Esophagus muscularis mucosa (tissue), 4 donors: ENCODE data around the gene ECE1. TPM values are rescaled to one million over a fixed set of nuclear protein-coding genes. Genes with fewer than 3 reads are reported as not detected.
"Not testable (repeated sequence)": the region's sequence is repeated elsewhere in the genome, so short reads cannot be mapped to it uniquely, and the experiment has no call there.

Source experiments
- DNase-seq: peaks from one replicate; pipeline ENCODE4 v3.0.0-alpha.2; 2017; ENCODE audit errors: extremely low spot score
- H3K27ac ChIP-seq, 4 donors: fragments of 200-600 bp; sonication (generic); replicated peaks in 1 of 4; 1 replicate in 3 of 4; 2 replicates in 1 of 4; pipeline ENCODE4 v1.5.1; 2016 to 2019; ENCODE audit warnings: mild to moderate bottlenecking in 1 of 4
- H3K27me3 ChIP-seq, 4 donors: fragments of 200-600 bp; sonication (generic); one replicate each; pipeline versions ENCODE4 v1.5.1 to v1.6.0; 2016 to 2019
- H3K36me3 ChIP-seq, 4 donors: fragments of 200-600 bp; sonication (generic); one replicate each; pipeline ENCODE4 v1.5.1; 2016 to 2019
- H3K4me1 ChIP-seq, 4 donors: fragments of 200-600 bp; sonication (generic); one replicate each; pipeline ENCODE4 v1.5.1; 2016 to 2019
- H3K4me3 ChIP-seq, 4 donors: fragments of 200-600 bp; sonication (generic); 1 replicate in 2 of 4; 2 replicates in 2 of 4; pipeline ENCODE4 v1.5.1; 2016 to 2019; ENCODE audit warnings: mild to moderate bottlenecking in 4 of 4, moderate library complexity in 1 of 4
- H3K9me3 ChIP-seq, 4 donors: fragments of 200-600 bp; sonication (generic); 1 replicate in 3 of 4; 2 replicates in 1 of 4; pipeline ENCODE4 v1.5.1; 2016 to 2019
- EP300 ChIP-seq: sonication (generic); formaldehyde crosslinking; IDR thresholded peaks from one replicate; pipeline ENCODE4 v1.6.1; 2017; ENCODE audit warnings: antibody characterized with exemption
- POLR2A ChIP-seq: fragments of 450-650 bp; IDR thresholded peaks from one replicate; pipeline ENCODE4 v1.6.1; 2017; ENCODE audit warnings: antibody characterized with exemption, moderate library complexity, mild to moderate bottlenecking, low read depth
- POLR2AphosphoS5 ChIP-seq, 2 donors: sonication (generic); formaldehyde crosslinking; IDR thresholded peaks; one replicate each; pipeline ENCODE4 v1.6.1; 2017; ENCODE audit warnings: antibody characterized with exemption in 2 of 2
- WGBS: methylation state at CpG from one replicate; pipeline ENCODE4 v1.1.5; 2018; 5-methylcytosine and 5-hydroxymethylcytosine counted together
- intact Hi-C: fragments of 100-400 bp; cut with DNase I; formaldehyde crosslinking; loops from one replicate; pipeline ENCODE4 v1.15.1; 2023
- total RNA-seq, 4 donors: library from RNA; depleted of rRNA; stranded (reverse); fragments of >200 nt; gene quantifications; one replicate each; pipeline versions ENCODE4 v1.1.0 to v1.2.1, GENCODE V29; 2016
- TF ChIP-seq, protein P1 (sequence below), 3 experiments: fragments of 200-600 bp in 2 of 3; fragments of 450-650 bp in 1 of 3; sonication (generic) in 2 of 3; IDR thresholded peaks; one replicate each; pipeline ENCODE4 v1.5.1; 2017 to 2019; ENCODE audit warnings: antibody characterized with exemption in 3 of 3, mild to moderate bottlenecking in 2 of 3, moderate library complexity in 1 of 3

Gene ECE1
- total RNA-seq, 4 donors from 2014 or later = 53.6 to 101 (median 80.7) TPM

DNA sequence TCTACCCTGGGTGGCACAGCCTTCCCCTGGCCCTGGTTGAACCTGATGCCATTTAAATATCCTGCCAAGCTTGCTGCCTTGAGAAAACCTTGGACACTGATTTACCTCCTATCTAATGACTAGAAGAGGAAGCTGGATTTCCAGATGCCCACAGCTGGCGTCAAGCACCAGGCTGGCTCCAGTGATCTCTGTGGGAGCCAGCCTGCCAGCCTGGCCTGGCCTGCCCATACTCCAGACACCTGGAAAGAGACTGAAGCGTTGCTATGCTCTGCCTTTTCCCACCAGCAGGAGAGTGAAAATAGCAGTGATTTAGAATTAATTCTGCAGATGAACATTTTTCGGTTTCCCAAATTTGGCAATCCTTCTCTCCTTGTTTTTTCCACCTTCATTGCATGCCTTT is 102.0 kb downstream of the ECE1 start:
- H3K27ac ChIP-seq = no peak overlapping the region
- H3K4me3 ChIP-seq = no peak overlapping the region
- intact Hi-C loops = no loop called here
- WGBS = 87% methylated on average over 3 of the region's 3 CpGs
- H3K9me3 ChIP-seq = no peaks in the 10 kb centered on the region
- no peaks in the 10 kb centered on the region for H3K36me3 ChIP-seq
- H3K27me3 ChIP-seq = no peaks in the 10 kb centered on the region
- TF ChIP-seq POLR2A (no peak), EP300 (no peak), POLR2AphosphoS5 (IDR thresholded peaks at IDR 0.05) (no peak)
- TF ChIP-seq, protein P1, sequence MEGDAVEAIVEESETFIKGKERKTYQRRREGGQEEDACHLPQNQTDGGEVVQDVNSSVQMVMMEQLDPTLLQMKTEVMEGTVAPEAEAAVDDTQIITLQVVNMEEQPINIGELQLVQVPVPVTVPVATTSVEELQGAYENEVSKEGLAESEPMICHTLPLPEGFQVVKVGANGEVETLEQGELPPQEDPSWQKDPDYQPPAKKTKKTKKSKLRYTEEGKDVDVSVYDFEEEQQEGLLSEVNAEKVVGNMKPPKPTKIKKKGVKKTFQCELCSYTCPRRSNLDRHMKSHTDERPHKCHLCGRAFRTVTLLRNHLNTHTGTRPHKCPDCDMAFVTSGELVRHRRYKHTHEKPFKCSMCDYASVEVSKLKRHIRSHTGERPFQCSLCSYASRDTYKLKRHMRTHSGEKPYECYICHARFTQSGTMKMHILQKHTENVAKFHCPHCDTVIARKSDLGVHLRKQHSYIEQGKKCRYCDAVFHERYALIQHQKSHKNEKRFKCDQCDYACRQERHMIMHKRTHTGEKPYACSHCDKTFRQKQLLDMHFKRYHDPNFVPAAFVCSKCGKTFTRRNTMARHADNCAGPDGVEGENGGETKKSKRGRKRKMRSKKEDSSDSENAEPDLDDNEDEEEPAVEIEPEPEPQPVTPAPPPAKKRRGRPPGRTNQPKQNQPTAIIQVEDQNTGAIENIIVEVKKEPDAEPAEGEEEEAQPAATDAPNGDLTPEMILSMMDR (IDR thresholded peaks at IDR 0.05) = no peak
- no peaks in the 10 kb centered on the region for H3K4me1 ChIP-seq
- DNase-seq = no peak

DNA sequence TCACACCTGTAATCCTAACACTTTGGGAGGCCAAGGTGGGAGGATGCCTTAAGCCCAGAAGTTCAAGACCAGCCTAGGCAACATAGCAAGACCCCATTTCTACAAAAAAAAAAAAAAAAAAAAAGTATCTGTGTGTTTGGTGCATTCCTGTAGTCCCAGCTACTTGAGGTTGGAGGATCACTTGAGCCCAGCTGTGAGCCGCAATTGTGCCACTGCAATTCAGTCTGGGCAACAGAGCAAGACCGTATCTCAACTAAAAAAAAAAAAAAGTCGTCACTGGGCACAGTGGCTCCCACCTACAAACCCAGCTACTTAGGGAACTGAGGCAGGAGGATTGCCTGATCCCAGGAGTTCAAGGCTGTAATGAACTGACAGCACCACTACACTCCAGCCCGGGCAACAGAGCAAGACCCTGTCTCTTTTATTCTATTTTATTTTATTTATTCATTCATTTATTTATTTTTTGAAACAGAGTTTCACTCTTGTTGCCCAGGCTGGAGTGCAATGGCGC is 105.0 kb downstream of the ECE1 start:
- intact Hi-C loops = no loop called here
- H3K9me3 ChIP-seq = no peaks in the 10 kb centered on the region
- no peak overlapping the region for H3K27ac ChIP-seq
- H3K36me3 ChIP-seq = no peaks in the 10 kb centered on the region
- H3K4me3 ChIP-seq = no peak overlapping the region
- WGBS = 81% methylated on average over 5 of the region's 5 CpGs
- no peak for DNase-seq
- no peaks in the 10 kb centered on the region for H3K27me3 ChIP-seq
- TF ChIP-seq, protein P1 (IDR thresholded peaks at IDR 0.05) = no peak
- TF ChIP-seq POLR2AphosphoS5 (IDR thresholded peaks at IDR 0.05) = no peak
- TF ChIP-seq EP300 = no peak
- no peak for TF ChIP-seq POLR2A
- H3K4me1 ChIP-seq = no peaks in the 10 kb centered on the region

DNA sequence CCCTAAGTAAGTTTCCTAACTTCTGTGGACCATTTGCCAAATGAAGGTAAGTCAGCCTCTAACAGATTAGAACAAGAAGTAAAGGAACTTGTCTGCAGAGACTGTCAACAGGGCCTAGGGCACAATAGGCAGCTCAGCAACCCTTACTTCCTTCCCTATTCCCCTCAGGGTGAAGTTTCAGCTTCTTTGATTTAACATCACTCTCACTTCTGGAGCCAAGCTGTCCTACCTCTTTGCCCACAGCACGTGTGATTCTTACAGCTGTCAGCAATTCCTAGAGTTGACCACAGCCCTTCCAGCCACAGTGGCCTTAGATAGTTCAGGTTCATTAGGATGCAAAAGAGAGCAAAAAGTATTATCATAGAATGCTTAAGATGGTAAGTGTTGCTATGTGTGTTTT is 106.0 kb downstream of the ECE1 start:
- no peak for DNase-seq
- Histone ChIP-seq H3K4me3 (no peak overlapping the region), H3K9me3 (no peaks in the 10 kb centered on the region), H3K36me3 (no peaks in the 10 kb centered on the region), H3K4me1 (no peaks in the 10 kb centered on the region), H3K27ac (no peak overlapping the region), H3K27me3 (no peaks in the 10 kb centered on the region)
- 37% methylated on average over 1 of the region's 1 CpG for WGBS
- intact Hi-C loops = no loop called here
- no peak for TF ChIP-seq EP300
- no peak for TF ChIP-seq POLR2A
- TF ChIP-seq, protein P1 (IDR thresholded peaks at IDR 0.05) = no peak
- no peak for TF ChIP-seq POLR2AphosphoS5 (IDR thresholded peaks at IDR 0.05)

DNA sequence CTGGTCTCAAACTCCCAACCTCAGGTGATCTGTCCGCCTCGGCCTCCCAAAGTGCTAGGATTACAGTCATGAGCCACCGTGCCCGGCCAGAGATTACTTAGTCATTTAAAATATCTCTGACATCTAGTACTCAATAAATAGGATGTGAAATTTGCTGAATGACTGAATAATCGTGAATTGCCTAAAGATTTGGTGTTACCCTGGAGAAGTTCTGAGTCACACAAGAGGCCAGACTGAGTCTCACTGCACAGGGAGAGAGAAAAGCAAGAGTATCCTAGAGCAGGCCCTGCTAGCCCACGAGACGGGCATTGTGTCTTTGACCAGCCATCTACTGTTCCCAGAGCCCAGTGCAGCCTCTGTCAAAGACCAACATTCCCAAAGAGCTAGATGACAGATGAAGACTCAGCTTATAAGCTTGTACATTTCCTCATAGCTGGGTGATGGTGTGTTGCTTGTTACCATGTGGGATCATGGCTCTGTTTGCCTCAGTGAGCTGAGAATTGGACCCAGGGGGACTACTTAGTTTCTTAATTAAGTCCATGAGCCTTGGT is 108.0 kb downstream of the ECE1 start:
- intact Hi-C loops = no loop called here
- H3K9me3 ChIP-seq = no peaks in the 10 kb centered on the region
- no peaks in the 10 kb centered on the region for H3K27me3 ChIP-seq
- no peaks in the 10 kb centered on the region for H3K36me3 ChIP-seq
- no peak overlapping the region for H3K27ac ChIP-seq
- no peak for DNase-seq
- WGBS = 82% methylated on average over 7 of the region's 7 CpGs
- peaks cover 0 to 4% (median 1%) of the 10 kb centered on the region in 4 donors for H3K4me1 ChIP-seq
- H3K4me3 ChIP-seq = no peak overlapping the region
- TF ChIP-seq POLR2AphosphoS5 (IDR thresholded peaks at IDR 0.05) (no peak), POLR2A (no peak)
- TF ChIP-seq, protein P1 (IDR thresholded peaks at IDR 0.05) = no peak

DNA sequence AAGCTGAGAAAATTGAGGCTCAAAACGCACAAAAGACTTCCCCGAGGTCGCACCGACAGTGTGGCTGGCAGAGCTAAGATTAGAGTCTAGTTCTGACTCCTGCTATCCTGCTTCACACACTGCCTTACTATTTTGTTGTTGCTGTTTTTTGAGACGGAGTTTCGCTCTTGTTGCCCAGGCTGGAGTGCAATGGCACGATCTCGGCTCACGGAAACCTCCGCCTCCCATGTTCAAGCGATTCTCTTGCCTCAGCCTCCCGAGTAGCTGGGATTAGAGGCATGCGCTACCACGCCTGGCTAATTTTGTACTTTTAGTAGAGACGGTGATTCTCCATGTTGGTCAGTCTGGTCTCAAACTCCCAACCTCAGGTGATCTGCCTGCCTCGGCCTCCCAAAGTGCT is 112.0 kb downstream of the ECE1 start:
- H3K9me3 ChIP-seq, H3K36me3 ChIP-seq, H3K27ac ChIP-seq, H3K27me3 ChIP-seq, DNase-seq, H3K4me3 ChIP-seq: not testable (repeated sequence)
- 96% methylated on average over 16 of the region's 16 CpGs for WGBS
- intact Hi-C loops = loop anchor here (10.0 kb wide), 1 partner anchor 153 kb away; no protein-coding TSS in a partner anchor
- peaks cover 8 to 33% (median 20%) of the 10 kb centered on the region in 4 donors for H3K4me1 ChIP-seq
